Breast epithelium (tissue), 3 donors: ENCODE data around the gene CINP.

Experiments
- POLR2A ChIP-seq: fragments of 450-650 bp; IDR thresholded peaks from one replicate; pipeline ENCODE4 v1.6.1; 2016; ENCODE audit warnings: antibody characterized with exemption, mild to moderate bottlenecking, moderate library complexity
- TF ChIP-seq, protein P1 (sequence below), 3 donors: fragments of 450-650 bp; IDR thresholded peaks; one replicate each; pipeline ENCODE4 v1.5.1; 2016 to 2017; ENCODE audit warnings: antibody characterized with exemption in 3 of 3, mild to moderate bottlenecking in 3 of 3, moderate library complexity in 3 of 3

DNA sequence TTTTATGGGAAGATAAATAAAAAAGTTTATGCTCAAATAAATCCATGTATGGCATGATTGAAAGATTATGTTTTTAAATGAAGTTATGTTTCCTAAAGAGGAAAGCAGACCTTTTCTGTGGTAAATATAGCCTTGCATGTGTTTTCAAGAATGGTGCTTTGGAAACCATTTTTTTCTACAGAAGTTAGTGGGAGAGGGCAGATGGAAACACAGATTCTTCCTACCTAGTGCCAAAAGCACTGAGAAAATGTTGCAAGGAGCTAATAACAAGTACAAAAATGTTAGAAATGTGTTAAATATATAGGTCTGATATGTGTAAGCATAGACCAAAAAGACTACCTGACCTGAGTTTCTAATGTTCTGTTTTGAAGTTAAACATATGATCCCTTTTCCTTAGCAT is 24.4 kb upstream of the CINP start:
- TF ChIP-seq, protein P1, sequence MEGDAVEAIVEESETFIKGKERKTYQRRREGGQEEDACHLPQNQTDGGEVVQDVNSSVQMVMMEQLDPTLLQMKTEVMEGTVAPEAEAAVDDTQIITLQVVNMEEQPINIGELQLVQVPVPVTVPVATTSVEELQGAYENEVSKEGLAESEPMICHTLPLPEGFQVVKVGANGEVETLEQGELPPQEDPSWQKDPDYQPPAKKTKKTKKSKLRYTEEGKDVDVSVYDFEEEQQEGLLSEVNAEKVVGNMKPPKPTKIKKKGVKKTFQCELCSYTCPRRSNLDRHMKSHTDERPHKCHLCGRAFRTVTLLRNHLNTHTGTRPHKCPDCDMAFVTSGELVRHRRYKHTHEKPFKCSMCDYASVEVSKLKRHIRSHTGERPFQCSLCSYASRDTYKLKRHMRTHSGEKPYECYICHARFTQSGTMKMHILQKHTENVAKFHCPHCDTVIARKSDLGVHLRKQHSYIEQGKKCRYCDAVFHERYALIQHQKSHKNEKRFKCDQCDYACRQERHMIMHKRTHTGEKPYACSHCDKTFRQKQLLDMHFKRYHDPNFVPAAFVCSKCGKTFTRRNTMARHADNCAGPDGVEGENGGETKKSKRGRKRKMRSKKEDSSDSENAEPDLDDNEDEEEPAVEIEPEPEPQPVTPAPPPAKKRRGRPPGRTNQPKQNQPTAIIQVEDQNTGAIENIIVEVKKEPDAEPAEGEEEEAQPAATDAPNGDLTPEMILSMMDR (IDR thresholded peaks at IDR 0.05): no peak
- no peak for TF ChIP-seq POLR2A
